ENCODE results near the gene TMEM236.

Gene TMEM236

DNA sequence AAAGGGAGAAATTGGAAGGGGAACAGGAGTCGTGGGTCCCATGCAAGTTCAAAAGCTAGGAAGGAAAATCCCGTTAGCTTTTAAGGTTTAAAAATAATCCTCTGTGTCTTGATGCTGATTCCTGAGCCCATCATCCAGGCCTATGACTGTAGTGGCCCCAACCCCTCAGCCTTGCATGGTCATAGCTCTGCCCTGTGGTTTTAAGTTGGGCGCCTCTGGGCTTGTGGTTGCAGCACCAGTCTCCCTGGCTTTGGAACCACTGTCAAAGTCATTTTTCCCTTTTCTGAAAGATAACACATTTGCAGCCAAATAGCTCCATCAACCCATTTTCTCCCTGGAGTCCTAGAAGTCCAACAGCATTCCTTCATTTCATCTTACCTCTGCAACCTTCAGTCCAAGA, 13.6 kb downstream of the TMEM236 start:
- Histone ChIP-seq H3K4me1 (peaks cover 7% of the 10 kb centered on the region), H3K9me3 (peaks cover 7% of the 10 kb centered on the region), H3K27ac (no peak overlapping the region), H3K9ac (no peak overlapping the region), H3K4me2 (no peak overlapping the region), H4K20me1 (no peaks in the 10 kb centered on the region), H3K36me3 (no peaks in the 10 kb centered on the region), H3K4me3 (no peak overlapping the region), H3K27me3 (no peaks in the 10 kb centered on the region)
- no peak for TF ChIP-seq Cebpa-rat (IDR thresholded peaks at IDR 0.05)

DNA sequence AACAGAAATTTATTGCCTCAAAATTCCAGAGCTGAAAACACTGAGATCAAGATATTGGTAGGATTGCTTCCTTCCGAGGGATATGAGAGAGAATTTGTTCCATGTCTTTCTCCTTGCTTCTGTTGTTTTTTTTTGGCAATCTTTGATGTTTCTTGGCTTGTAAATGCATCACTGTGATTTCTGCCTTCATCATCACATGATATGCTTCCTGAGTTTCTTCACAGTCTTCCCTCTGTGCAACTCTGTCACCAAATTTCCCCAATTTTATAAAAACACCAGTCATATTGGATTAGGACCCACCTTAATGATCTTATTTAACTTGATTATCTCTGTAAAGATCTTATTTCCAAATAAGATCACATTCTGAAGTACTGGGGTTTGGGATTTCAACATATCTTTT, 14.7 kb downstream of the TMEM236 start:
- H3K4me2 ChIP-seq, result no peak overlapping the region
- no peaks in the 10 kb centered on the region for H3K27me3 ChIP-seq
- TF ChIP-seq Cebpa-rat (IDR thresholded peaks at IDR 0.05), result no peak
- no peaks in the 10 kb centered on the region for H4K20me1 ChIP-seq
- no peaks in the 10 kb centered on the region for H3K36me3 ChIP-seq
- H3K9me3 ChIP-seq, result peaks cover 3% of the 10 kb centered on the region; the same call in 1 of the 2 replicates
- peaks cover 13% of the 10 kb centered on the region for H3K4me1 ChIP-seq
- no peak overlapping the region for H3K9ac ChIP-seq
- H3K27ac ChIP-seq, result no peak overlapping the region
- H3K4me3 ChIP-seq, result no peak overlapping the region

GRCh38 chr10:17768496-17768895, 16.5 kb downstream of the TMEM236 start:
- Histone ChIP-seq H3K27ac (no peak overlapping the region), H3K9ac (no peak overlapping the region), H3K27me3 (no peaks in the 10 kb centered on the region), H3K4me2 (no peak overlapping the region), H3K4me1 (peaks cover 13% of the 10 kb centered on the region), H3K4me3 (no peak overlapping the region), H3K36me3 (no peaks in the 10 kb centered on the region), H3K9me3 (peaks cover 3% of the 10 kb centered on the region; the same call in 1 of the 2 replicates), H4K20me1 (no peaks in the 10 kb centered on the region)
- no peak for TF ChIP-seq Cebpa-rat (IDR thresholded peaks at IDR 0.05)

- no peaks in the 10 kb centered on the region for H4K20me1 ChIP-seq
- peaks cover 3% of the 10 kb centered on the region; the same call in 1 of the 2 replicates for H3K9me3 ChIP-seq
- H3K27ac ChIP-seq, result no peak overlapping the region
- no peaks in the 10 kb centered on the region for H3K36me3 ChIP-seq
- no peak for TF ChIP-seq Cebpa-rat (IDR thresholded peaks at IDR 0.05)
- H3K27me3 ChIP-seq, result no peaks in the 10 kb centered on the region
- H3K4me3 ChIP-seq, result no peak overlapping the region
- H3K4me2 ChIP-seq, result peak overlapping the region; percentile 8; the same call in 1 of the 2 replicates
- H3K4me1 ChIP-seq, result peaks cover 13% of the 10 kb centered on the region
- no peak overlapping the region for H3K9ac ChIP-seq
Observed at GRCh38 chr10:17768957-17769356, 17.0 kb downstream of the TMEM236 start.

- no peak overlapping the region for H3K27ac ChIP-seq
- H3K4me3 ChIP-seq, result no peak overlapping the region
- no peak overlapping the region for H3K4me2 ChIP-seq
- H3K9ac ChIP-seq, result no peak overlapping the region
- peaks cover 3% of the 10 kb centered on the region; the same call in 1 of the 2 replicates for H3K9me3 ChIP-seq
- no peaks in the 10 kb centered on the region for H3K36me3 ChIP-seq
- H3K4me1 ChIP-seq, result peaks cover 13% of the 10 kb centered on the region
- no peaks in the 10 kb centered on the region for H3K27me3 ChIP-seq
- TF ChIP-seq Cebpa-rat (IDR thresholded peaks at IDR 0.05), result no peak
- no peaks in the 10 kb centered on the region for H4K20me1 ChIP-seq
Observed at GRCh38 chr10:17771017-17771416, 19.0 kb downstream of the TMEM236 start.

- no peak for TF ChIP-seq Cebpa-rat (IDR thresholded peaks at IDR 0.05)
- Histone ChIP-seq H3K4me1 (peaks cover 7% of the 10 kb centered on the region), H3K27ac (no peak overlapping the region), H3K9ac (no peak overlapping the region), H3K4me3 (no peak overlapping the region), H3K4me2 (no peak overlapping the region), H3K27me3 (no peaks in the 10 kb centered on the region), H3K9me3 (no peaks in the 10 kb centered on the region), H4K20me1 (no peaks in the 10 kb centered on the region), H3K36me3 (no peaks in the 10 kb centered on the region)
Observed at GRCh38 chr10:17779784-17780183, 27.8 kb downstream of the TMEM236 start.

DNA sequence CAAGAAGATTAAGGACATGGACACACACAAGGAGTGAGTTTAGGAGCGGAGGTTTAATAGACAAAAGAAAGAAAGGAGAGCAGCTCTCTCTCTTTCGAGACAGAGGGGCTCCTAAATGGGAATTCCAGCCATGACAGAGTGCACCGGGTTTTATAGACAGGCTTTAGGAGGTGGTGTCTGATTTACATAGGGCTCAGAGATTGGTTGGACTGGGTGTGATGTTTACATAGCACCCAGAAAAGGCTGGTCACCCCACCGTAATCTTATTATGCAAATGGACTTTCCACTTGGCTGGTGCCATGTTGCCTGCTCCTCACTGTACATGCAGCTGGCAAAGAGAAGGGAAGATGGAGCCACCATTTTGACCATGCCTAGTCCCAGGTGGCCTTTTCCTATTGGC, 28.7 kb downstream of the TMEM236 start:
- Histone ChIP-seq H3K4me3 (no peak overlapping the region), H3K36me3 (no peaks in the 10 kb centered on the region), H3K9ac (no peak overlapping the region), H3K27ac (no peak overlapping the region), H3K4me2 (no peak overlapping the region), H3K9me3 (no peaks in the 10 kb centered on the region), H4K20me1 (no peaks in the 10 kb centered on the region), H3K27me3 (no peaks in the 10 kb centered on the region), H3K4me1 (peaks cover 16% of the 10 kb centered on the region)
- no peak for TF ChIP-seq Cebpa-rat (IDR thresholded peaks at IDR 0.05)

- H4K20me1 ChIP-seq, result no peaks in the 10 kb centered on the region
- H3K9ac ChIP-seq, result no peak overlapping the region
- H3K4me2 ChIP-seq, result no peak overlapping the region
- peaks cover 16% of the 10 kb centered on the region for H3K4me1 ChIP-seq
- no peak overlapping the region for H3K4me3 ChIP-seq
- TF ChIP-seq Cebpa-rat (IDR thresholded peaks at IDR 0.05), result no peak
- H3K9me3 ChIP-seq, result no peaks in the 10 kb centered on the region
- no peak overlapping the region for H3K27ac ChIP-seq
- no peaks in the 10 kb centered on the region for H3K36me3 ChIP-seq
- H3K27me3 ChIP-seq, result no peaks in the 10 kb centered on the region
Observed at GRCh38 chr10:17781856-17782255, 29.9 kb downstream of the TMEM236 start.

DNA sequence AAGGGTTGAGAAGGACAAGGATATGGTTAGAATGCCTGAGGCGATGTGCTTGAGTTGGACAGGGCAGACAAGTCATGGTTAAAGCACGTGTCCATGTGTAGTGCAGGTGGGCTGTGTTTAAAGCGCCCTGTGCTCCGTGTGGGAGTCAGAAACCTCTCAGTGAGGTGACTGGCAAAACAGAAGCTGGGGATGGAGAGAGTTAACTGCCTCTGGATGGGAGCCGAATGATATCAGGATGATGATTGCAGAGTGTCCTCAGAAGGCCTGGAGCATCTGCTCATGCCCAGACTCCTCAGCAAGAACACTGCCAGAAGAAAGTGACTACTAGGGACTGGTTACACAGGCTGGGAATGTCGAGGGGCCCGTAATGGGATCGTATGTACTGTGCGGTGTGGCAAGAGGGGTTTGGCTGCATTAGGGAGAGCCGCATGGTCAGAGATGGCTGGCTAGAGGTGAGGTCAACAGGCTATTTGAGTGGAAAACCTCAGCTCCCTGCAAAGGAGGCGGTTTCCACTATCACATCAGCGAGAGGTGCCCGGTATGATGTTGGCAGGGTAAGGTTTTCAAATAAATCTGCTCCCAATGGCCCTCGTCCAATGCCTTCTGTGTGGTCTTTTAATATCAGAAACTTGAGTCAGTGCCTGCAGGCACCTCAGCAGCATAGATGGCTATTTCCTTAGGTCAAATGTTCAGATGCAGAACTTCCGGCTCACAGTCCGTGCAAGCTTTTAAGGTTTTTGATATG, 31.1 kb downstream of the TMEM236 start:
- no peak overlapping the region for H3K9ac ChIP-seq
- H3K4me3 ChIP-seq, result no peak overlapping the region
- no peaks in the 10 kb centered on the region for H4K20me1 ChIP-seq
- no peak overlapping the region for H3K27ac ChIP-seq
- no peaks in the 10 kb centered on the region for H3K27me3 ChIP-seq
- peaks cover 16% of the 10 kb centered on the region for H3K4me1 ChIP-seq
- no peak for TF ChIP-seq Cebpa-rat (IDR thresholded peaks at IDR 0.05)
- H3K4me2 ChIP-seq, result no peak overlapping the region
- H3K36me3 ChIP-seq, result no peaks in the 10 kb centered on the region
- H3K9me3 ChIP-seq, result no peaks in the 10 kb centered on the region

DNA sequence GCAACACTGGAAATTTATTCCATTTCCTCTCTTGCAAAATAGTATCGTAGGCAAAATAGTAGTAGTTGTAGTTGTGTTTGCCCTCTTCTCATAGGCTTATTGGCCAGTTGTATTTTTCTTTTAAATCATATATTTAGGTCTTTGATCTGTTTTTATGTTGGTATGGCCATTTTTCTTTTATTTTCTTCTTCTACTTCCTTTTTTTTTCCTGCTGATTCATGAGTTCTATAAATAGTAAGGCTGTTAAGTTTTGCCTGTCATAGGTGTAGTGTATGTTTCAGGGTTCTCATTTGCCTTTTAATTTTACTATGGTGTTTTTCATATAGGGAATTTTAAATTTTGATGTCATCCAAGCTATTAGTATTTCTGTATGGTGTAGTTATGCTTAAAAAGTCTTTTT, 31.8 kb downstream of the TMEM236 start:
- Histone ChIP-seq H3K27ac (no peak overlapping the region), H3K9me3 (no peaks in the 10 kb centered on the region)
- TF ChIP-seq Cebpa-rat (IDR thresholded peaks at IDR 0.05), result no peak

More for the DNA sequence above, 31.8 kb downstream of the TMEM236 start:
- no peaks in the 10 kb centered on the region for H3K36me3 ChIP-seq
- peaks cover 16% of the 10 kb centered on the region for H3K4me1 ChIP-seq
- no peaks in the 10 kb centered on the region for H3K27me3 ChIP-seq
- no peak overlapping the region for H3K4me3 ChIP-seq
- H3K9ac ChIP-seq, result no peak overlapping the region
- H3K4me2 ChIP-seq, result no peak overlapping the region
- no peaks in the 10 kb centered on the region for H4K20me1 ChIP-seq
